RWPE1 (cell line): ENCODE data around the gene TBC1D22A.
"Not testable (repeated sequence)": the region's sequence is repeated elsewhere in the genome, so short reads cannot be mapped to it uniquely, and the experiment has no call there.

Experiments used
- CTCF ChIA-PET: fragments of 350-600 bp; sonication (Branson Sonifier 250); formaldehyde crosslinking; extraction: SDS; loops from one replicate; lab custom pipeline; 2021; lab: Yijun Ruan, JAX
- POLR2A ChIA-PET: fragments of 400-600 bp; formaldehyde crosslinking; extraction: SDS; loops from one replicate; lab custom pipeline; 2020; ENCODE audit warnings: antibody characterized with exemption; ENCODE audit not compliant: low non-redundant PET; lab: Yijun Ruan, JAX
- DNase-seq: peaks from one replicate; pipeline ENCODE4 v3.0.0; 2012; ENCODE audit warnings: low spot score
- H3K27ac ChIP-seq: fragments of 450-650 bp; 2 replicates; pipeline ENCODE4 v1.5.1; 2017
- TF ChIP-seq, protein P1 (sequence below): fragments of 450-650 bp; conservative IDR thresholded peaks from 2 replicates; pipeline ENCODE4 v1.5.1; 2017; ENCODE audit warnings: low read depth, mild to moderate bottlenecking

The TBC1D22A gene

DNA sequence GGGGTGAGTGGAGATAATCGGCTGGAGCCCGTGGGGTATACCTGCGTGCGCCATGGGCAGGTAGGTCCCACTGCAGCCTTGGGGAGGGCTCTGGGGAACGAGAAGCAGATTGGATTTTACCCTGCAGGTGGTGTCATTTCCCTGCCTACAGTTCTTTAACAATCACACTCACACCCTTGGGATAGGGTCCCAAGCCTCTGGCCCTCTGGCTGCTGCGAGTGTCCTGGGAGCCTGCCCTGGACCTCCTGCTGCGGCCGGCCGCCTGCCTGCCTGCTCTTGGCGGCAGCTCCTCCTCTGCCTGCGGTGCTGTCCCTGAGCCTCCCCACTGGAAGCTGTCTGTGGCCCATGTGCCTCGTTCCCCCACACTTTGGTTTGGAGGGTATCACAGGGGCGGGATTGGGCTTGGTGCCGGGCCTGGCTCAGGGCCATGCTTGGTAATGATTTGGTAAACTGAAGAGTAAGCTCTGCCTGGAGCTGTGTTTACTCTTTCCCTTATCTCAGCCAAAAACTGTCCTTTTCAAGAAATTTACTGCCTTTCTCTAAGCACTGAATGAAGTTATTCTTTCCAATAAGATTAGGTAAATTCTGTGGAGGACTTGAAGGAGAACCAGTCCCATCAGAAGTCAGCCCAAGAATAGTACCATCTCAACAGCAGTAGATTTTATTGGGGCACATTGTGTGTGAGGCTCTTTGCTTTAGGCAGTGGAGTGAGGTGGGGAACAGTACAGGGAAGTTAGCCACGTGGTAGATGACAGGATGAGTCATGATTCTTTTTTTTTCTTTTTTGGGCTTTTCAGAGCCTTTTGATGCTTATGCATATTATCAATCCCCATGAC is 53.7 kb downstream of the TBC1D22A start:
- ChIA-PET CTCF (no interaction called here), POLR2A (no interaction called here)
- DNase-seq, result no peak
- H3K27ac ChIP-seq, result peak overlapping the region; percentile 60
- TF ChIP-seq, protein P1, sequence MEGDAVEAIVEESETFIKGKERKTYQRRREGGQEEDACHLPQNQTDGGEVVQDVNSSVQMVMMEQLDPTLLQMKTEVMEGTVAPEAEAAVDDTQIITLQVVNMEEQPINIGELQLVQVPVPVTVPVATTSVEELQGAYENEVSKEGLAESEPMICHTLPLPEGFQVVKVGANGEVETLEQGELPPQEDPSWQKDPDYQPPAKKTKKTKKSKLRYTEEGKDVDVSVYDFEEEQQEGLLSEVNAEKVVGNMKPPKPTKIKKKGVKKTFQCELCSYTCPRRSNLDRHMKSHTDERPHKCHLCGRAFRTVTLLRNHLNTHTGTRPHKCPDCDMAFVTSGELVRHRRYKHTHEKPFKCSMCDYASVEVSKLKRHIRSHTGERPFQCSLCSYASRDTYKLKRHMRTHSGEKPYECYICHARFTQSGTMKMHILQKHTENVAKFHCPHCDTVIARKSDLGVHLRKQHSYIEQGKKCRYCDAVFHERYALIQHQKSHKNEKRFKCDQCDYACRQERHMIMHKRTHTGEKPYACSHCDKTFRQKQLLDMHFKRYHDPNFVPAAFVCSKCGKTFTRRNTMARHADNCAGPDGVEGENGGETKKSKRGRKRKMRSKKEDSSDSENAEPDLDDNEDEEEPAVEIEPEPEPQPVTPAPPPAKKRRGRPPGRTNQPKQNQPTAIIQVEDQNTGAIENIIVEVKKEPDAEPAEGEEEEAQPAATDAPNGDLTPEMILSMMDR, result no peak

DNA sequence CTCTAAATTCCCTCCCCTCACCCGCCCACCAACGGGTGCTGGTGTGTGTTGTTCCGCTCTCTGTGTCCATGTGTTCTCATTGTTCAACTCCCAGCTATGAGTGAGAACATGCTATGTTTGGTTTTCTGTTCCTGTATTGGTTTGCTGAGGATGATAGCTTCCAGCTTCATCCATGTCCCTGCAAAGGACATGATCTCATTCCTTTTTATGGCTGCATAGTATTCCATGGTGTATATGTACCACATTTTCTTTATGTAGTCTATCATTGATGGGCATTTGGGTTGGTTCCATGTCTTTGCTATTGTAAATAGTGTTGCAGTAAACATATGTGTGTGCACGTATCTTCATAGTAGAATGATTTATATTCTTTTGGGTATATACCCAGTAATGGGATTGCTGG is 54.9 kb downstream of the TBC1D22A start:
- H3K27ac ChIP-seq, CTCF ChIA-PET, DNase-seq, POLR2A ChIA-PET: not testable (repeated sequence)

DNA sequence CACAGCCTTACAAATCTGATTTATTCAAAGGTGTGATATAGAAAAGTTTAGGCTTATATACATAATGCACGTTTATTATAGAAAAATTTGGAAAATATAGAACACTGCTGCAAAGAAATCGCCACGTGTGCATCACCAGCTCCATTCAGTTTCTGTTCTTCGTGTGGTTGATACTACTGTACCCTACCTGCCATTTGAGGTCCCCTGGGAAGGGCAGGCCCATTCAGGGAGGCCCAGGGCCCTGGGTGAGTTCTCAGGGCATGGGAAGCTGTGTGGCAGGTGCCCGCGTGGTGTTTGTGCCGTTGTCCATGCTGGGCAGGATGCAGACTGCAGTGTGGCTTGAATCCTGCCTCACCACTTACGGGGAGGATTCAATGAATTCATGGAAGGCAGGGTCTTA is 60.8 kb downstream of the TBC1D22A start:
- ChIA-PET POLR2A (no interaction called here), CTCF (no interaction called here)

DNA sequence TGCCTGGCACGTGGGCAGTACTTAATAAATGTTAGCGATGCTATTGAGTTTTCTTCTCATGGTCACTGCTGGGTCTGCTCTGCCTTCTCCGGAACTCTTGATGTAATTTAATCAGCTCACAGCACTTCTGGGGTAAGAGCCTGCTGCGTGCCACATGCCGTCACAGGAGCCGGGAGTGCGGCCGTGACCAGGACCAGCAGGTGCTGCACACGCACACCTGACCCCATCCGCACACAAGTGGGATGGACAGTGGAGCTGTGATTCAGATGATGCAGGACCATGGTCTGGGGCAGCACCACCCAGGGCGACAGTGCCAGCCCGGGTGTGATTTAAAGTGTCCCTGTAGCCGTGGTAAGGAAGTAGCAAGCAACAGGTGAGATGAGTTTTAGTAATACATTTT is 61.2 kb downstream of the TBC1D22A start:
- H3K27ac ChIP-seq, result no peak overlapping the region
- TF ChIP-seq, protein P1, result no peak
- POLR2A ChIA-PET, result no interaction called here
- DNase-seq, result no peak
- CTCF ChIA-PET, result no interaction called here

More for the DNA sequence above, 60.8 kb downstream of the TBC1D22A start:
- no peak overlapping the region for H3K27ac ChIP-seq
- TF ChIP-seq, protein P1, result no peak
- DNase-seq, result no peak

DNA sequence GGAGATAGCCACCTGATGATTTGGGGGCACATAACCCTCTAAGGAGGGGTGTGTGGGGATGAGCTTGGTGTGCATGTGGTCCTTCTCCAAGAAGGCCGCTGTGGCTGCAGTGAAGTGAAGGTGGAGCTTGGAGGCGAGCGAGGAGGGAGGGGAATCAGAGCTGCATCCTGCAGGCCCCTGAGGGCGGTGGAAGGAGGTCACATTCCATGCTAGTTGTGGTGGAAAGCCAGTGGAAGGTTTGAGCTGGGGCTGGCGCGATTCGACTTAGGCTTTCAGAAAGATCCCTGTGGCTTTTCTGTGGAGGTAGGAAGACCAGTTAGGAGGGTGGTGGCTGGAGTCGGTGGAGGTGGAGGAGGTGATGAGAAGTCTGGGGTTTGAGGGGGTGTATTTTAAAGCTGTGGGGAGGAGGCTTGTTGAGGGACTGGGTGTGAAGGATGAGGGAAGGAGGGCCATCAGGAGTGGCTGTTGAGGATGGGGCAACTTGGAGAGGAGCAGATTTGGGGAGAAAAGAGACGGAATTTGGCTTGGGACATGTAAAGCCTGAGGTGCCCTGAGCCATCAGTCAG is 62.0 kb downstream of the TBC1D22A start:
- no peak overlapping the region for H3K27ac ChIP-seq
- ChIA-PET CTCF (no interaction called here), POLR2A (no interaction called here)
- TF ChIP-seq, protein P1, result no peak
- DNase-seq, result no peak

DNA sequence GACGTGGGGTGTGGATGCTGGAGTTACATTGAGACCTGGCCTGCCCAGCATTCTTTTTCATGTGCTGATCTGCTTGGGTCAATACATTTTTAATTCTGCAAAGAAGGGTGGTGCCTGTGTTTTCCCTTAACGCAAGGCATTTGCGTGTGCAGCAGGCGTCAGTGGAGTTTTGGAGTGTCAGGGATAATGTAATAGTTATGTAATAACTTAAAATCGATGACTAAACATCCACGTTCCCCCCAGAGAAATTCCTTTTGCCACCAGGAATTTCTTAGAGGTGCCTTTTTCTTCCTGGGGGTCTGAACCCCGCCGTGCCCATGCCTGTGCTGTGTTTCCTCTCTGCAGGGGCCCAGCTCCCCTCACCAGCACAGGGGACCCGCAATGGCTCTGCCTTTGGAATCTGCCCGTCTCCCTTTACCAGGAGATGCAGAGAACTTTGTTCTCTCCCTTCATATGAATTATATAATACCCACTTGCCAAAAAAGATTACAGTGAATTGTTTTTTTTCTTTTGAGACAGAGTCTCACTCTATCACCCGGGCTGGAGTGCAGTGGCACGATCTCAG is 62.6 kb downstream of the TBC1D22A start:
- H3K27ac ChIP-seq, result 0 out of 2 replicates have a peak overlapping the region, but pooled peaks have one; percentile 4
- CTCF ChIA-PET, result interaction anchor here (0.7 kb wide), 1 partner anchor 20 kb away, joined by 3 read pairs; no protein-coding TSS in a partner anchor
- POLR2A ChIA-PET, result no interaction called here
- no peak for DNase-seq
- TF ChIP-seq, protein P1, result no peak
